HepG2 (cell line): ENCODE data around the gene TCF3. TPM values are rescaled to one million over a fixed set of nuclear protein-coding genes. Genes with fewer than 3 reads are reported as not detected.

Experiments used
- ATAC-seq: fragments of 200-7000 bp; cut with Tn5 transposase; 3 replicates; pipeline ENCODE4 v1.9.1; 2020; ENCODE audit warnings: mild to moderate bottlenecking, moderate library complexity
- BruUV-seq: library from RNA; stranded (reverse); fragments of 400-500 nt; replicated peaks from 2 replicates; lab custom pipeline; 2021; lab: Mats Ljungman, UMichigan
- CTCF ChIA-PET: fragments of 300-600 bp; formaldehyde crosslinking; extraction: SDS; loops from one replicate; lab custom pipeline; 2021; ENCODE audit warnings: low total read pairs, inconsistent platforms, low intra/inter-chr PET ratio; lab: Yijun Ruan, JAX
- POLR2A ChIA-PET: fragments of 350-600 bp; sonication (Branson Sonifier 250); formaldehyde crosslinking; loops from one replicate; lab custom pipeline; 2020; ENCODE audit warnings: antibody characterized with exemption, inconsistent platforms; lab: Yijun Ruan, JAX
- DNase-seq: peaks from one replicate; pipeline ENCODE4 v3.0.0-alpha.2; 2015; ENCODE audit warnings: low spot score
- FAIRE-seq: peaks from 3 replicates; lab custom pipeline; 2011; peaks lifted over from hg19 to GRCh38; lab: Jason Lieb, UNC
- H2AFZ ChIP-seq: one replicate; pipeline ENCODE4 v1.6.1; 2011; ENCODE audit warnings: low read length, inconsistent platforms
- H3K27ac ChIP-seq: fragments of 300-600 bp; 3 replicates; pipeline ENCODE4 v1.8.0; 2011; ENCODE audit warnings: mixed run types, mild to moderate bottlenecking, mixed read lengths, low read length, inconsistent platforms; ENCODE audit not compliant: insufficient read depth; ENCODE audit errors: extremely low read length
- H3K27me3 ChIP-seq, 2 experiments: fragments of 200-600 bp in 1 of 2; 2 replicates in 1 of 2; 3 replicates in 1 of 2; pipeline versions ENCODE4 v1.6.0 to v1.8.0; 2011; ENCODE audit warnings: low read length in 2 of 2, mild to moderate bottlenecking in 2 of 2, moderate library complexity in 2 of 2, inconsistent platforms in 1 of 2; ENCODE audit not compliant: insufficient read depth in 2 of 2, control insufficient read depth in 1 of 2
- H3K36me3 ChIP-seq, 2 experiments: fragments of 200-600 bp in 1 of 2; replicated peaks in 1 of 2; 2 replicates in 1 of 2; 3 replicates in 1 of 2; pipeline versions ENCODE4 v1.5.1 to v1.8.0; 2011; ENCODE audit warnings: low read length in 2 of 2, inconsistent platforms in 1 of 2; ENCODE audit not compliant: insufficient read depth in 2 of 2, control insufficient read depth in 1 of 2
- H3K4me1 ChIP-seq: 2 replicates; pipeline ENCODE4 v1.5.1; 2012; ENCODE audit warnings: low read length, inconsistent platforms; ENCODE audit not compliant: insufficient read depth
- H3K4me2 ChIP-seq: 2 replicates; pipeline ENCODE4 v1.6.0; 2011; ENCODE audit warnings: low read depth, low read length, inconsistent platforms
- H3K4me3 ChIP-seq, 3 experiments: fragments of 200-600 bp in 1 of 3; sonication (generic), shearing (Covaris generic) in 1 of 3; replicated peaks in 1 of 3; 2 replicates each; pipeline ENCODE4 v1.5.1; 2011 to 2016; ENCODE audit warnings: low read length in 3 of 3, inconsistent platforms in 2 of 3, low read depth in 2 of 3, mild to moderate bottlenecking in 2 of 3, control low read depth in 1 of 3, mixed read lengths in 1 of 3; ENCODE audit not compliant: insufficient read depth in 1 of 3
- H3K79me2 ChIP-seq: one replicate; pipeline ENCODE4 v1.6.1; 2011; ENCODE audit warnings: low read length, inconsistent platforms; ENCODE audit not compliant: insufficient read depth
- H3K9ac ChIP-seq: 2 replicates; pipeline ENCODE4 v1.6.0; 2011; ENCODE audit warnings: mild to moderate bottlenecking, low read depth, low read length, inconsistent platforms; ENCODE audit not compliant: insufficient read depth
- H3K9me3 ChIP-seq: 2 replicates; pipeline ENCODE4 v1.5.1; 2012; ENCODE audit warnings: mild to moderate bottlenecking, low read length
- H4K20me1 ChIP-seq: 2 replicates; pipeline ENCODE4 v1.6.0; 2011; ENCODE audit warnings: inconsistent platforms, mild to moderate bottlenecking, low read length, moderate library complexity; ENCODE audit not compliant: insufficient read depth
- ATF7-NPFF ChIP-seq: sonication (generic); formaldehyde crosslinking; IDR thresholded peaks from 2 replicates; pipeline ENCODE4 v1.8.1; 2023; ENCODE audit warnings: mild to moderate bottlenecking, low read depth, missing genetic modification reagents, moderate library complexity
- BCLAF1 ChIP-seq: fragments of 450-650 bp; IDR thresholded peaks from 2 replicates; pipeline ENCODE4 v1.6.1; 2017; ENCODE audit warnings: mild to moderate bottlenecking
- CEBPG ChIP-seq: IDR thresholded peaks from 2 replicates; pipeline ENCODE4 v1.6.1; 2016
- HHEX ChIP-seq: IDR thresholded peaks from 2 replicates; pipeline ENCODE4 v1.6.1; 2016; ENCODE audit warnings: control low read depth
- MBD4 ChIP-seq: IDR thresholded peaks from 2 replicates; pipeline ENCODE4 v1.6.1; 2012; ENCODE audit warnings: low read length, inconsistent platforms, borderline replicate concordance
- ONECUT2 ChIP-seq: sonication (generic); formaldehyde crosslinking; IDR thresholded peaks from 2 replicates; pipeline ENCODE4 v1.4.0; 2020; ENCODE audit warnings: missing genetic modification reagents
- PRMT3 ChIP-seq: sonication (generic); formaldehyde crosslinking; IDR thresholded peaks from 2 replicates; pipeline ENCODE4 v1.8.1; 2022; ENCODE audit warnings: low read depth, mild to moderate bottlenecking, moderate library complexity, missing genetic modification reagents, borderline replicate concordance
- PRPF4 ChIP-seq: fragments of 200-400 bp; formaldehyde crosslinking; IDR thresholded peaks from 2 replicates; pipeline ENCODE4 v1.6.1; 2016; ENCODE audit warnings: low read length, low read depth; ENCODE audit not compliant: poor library complexity, severe bottlenecking
- RBM22 ChIP-seq: fragments of 200-400 bp; formaldehyde crosslinking; optimal IDR thresholded peaks from 2 replicates; pipeline ENCODE3; 2017; ENCODE audit warnings: mild to moderate bottlenecking, low read length, moderate library complexity
- SIX1 ChIP-seq: sonication (generic); formaldehyde crosslinking; IDR thresholded peaks from 2 replicates; pipeline ENCODE4 v1.4.0; 2020; ENCODE audit warnings: missing genetic modification reagents, borderline replicate concordance
- SIX4 ChIP-seq: sonication (generic); formaldehyde crosslinking; IDR thresholded peaks from 2 replicates; pipeline ENCODE4 v1.4.0; 2020; ENCODE audit warnings: missing genetic modification reagents
- ZNF496 ChIP-seq: sonication (generic); formaldehyde crosslinking; IDR thresholded peaks from 2 replicates; pipeline ENCODE4 v1.8.1; 2023; ENCODE audit warnings: mild to moderate bottlenecking, moderate library complexity, missing genetic modification reagents; ENCODE audit not compliant: insufficient replicate concordance
- WGBS: methylation state at CpG from one replicate; pipeline ENCODE4 v1.1.6; 2017; ENCODE audit warnings: low lambda C conversion rate; 5-methylcytosine and 5-hydroxymethylcytosine counted together
- in situ Hi-C: cut with HindIII; loops from 2 replicates; pipeline ENCODE4 v1.10.0; 2017; ENCODE audit warnings: low pct_unique_long_range_greater_than_20kb; ENCODE audit not compliant: extremely low pct_ligation_motif_present
- intact Hi-C: fragments of 100-400 bp; cut with micrococcal nuclease; formaldehyde crosslinking; loops from one replicate; pipeline ENCODE4 v1.10.0; 2022; ENCODE audit not compliant: unreplicated experiment
- polyA plus RNA-seq, 8 experiments: library from polyadenylated mRNA; depleted of rRNA in 3 of 8; stranded (reverse) in 7 of 8; unstranded in 1 of 8; fragments of >200 nt; fragmentation: Illumina TruSeq in 4 of 8; extraction: Trizol in 4 of 8; gene quantifications; 2 replicates each; pipeline versions ENCODE4 v1.2.1 to v1.2.3, GENCODE V29; 2011 to 2016; ENCODE audit warnings: low read depth in 4 of 8, missing spikeins in 1 of 8, mixed read lengths in 1 of 8; ENCODE audit not compliant: insufficient read depth in 1 of 8
- total RNA-seq, 5 experiments: library from RNA; depleted of rRNA; stranded (reverse); fragments of >200 nt; fragmentation: Illumina TruSeq; extraction: Trizol; gene quantifications; 2 replicates each; pipeline ENCODE4 v1.2.3, GENCODE V29; 2016; ENCODE audit warnings: low read depth in 1 of 5
- TF ChIP-seq, protein P1 (sequence below): IDR thresholded peaks from 2 replicates; pipeline ENCODE4 v1.6.1; 2016; ENCODE audit warnings: low read depth
- TF ChIP-seq, protein P2 (sequence below): sonication (generic); formaldehyde crosslinking; IDR thresholded peaks from 2 replicates; pipeline ENCODE4 v1.5.0; 2020; ENCODE audit warnings: missing genetic modification reagents
- TF ChIP-seq, protein P3 (sequence below): sonication (generic); formaldehyde crosslinking; IDR thresholded peaks from 2 replicates; pipeline ENCODE4 v1.5.1; 2020; ENCODE audit warnings: mild to moderate bottlenecking, missing genetic modification reagents, moderate library complexity

TCF3 gene
- total and polyA plus RNA-seq, 2 of the 13 experiments (the other 11 are each of a cell fraction or from before 2014, with no cell fraction given) = 51.4 to 53.2 TPM

DNA sequence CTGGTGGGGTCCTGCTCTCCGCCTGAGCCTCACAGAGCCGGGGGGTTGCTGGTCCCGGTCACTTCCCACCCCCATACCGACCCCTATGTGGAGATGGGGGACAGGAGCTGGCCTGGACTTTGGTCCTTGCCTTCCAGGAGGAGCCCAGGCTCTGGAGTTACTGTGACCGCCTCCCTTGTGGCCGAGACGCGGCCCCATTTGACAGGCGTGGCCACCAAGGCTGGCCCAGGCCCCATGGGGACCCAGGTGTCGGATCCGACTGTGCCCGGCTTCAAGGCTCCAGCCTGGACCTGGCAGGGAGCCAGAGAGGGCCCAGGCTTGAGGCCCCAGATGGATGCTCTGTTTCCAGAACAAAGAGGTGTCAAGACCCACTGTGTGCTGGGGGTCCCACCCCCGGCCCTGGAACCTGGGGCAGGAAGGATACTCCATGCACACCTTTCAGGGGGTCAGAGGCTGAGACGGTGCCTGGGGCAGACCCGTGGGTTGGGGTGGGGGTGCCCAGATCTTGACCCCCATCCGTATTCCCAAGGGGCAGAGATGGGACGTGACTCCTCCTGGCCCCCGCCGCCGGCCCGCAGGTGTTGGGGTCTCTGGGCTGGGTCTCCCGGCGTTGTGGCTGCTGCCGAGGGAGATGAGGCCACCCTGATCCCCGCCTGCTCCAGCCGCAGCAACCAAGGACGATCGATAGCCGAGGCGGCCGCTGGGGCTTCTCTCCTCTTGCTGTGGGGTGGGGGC is 47.8 kb upstream of the TCF3 start:
- Histone ChIP-seq H3K4me1 (peaks cover 15% of the 10 kb centered on the region), H3K27ac (no peak overlapping the region), H3K4me3 (no peak overlapping the region), H3K4me2 (peak overlapping the region; percentile 47), H3K9ac (no peak overlapping the region), H3K27me3 (peaks cover 6 to 48% of the 10 kb centered on the region in 2 experiments), H4K20me1 (no peaks in the 10 kb centered on the region), H3K79me2 (no peaks in the 10 kb centered on the region), H2AFZ (no peak overlapping the region), H3K9me3 (no peaks in the 10 kb centered on the region), H3K36me3 (no peaks in the 10 kb centered on the region)
- in situ Hi-C loops (no loop called here), intact Hi-C loops (no loop called here)
- peak; percentile 79 for ATAC-seq
- FAIRE-seq = no peak
- CTCF ChIA-PET = no interaction called here
- BruUV-seq = no TSS peak
- POLR2A ChIA-PET = no interaction called here
- WGBS = 16% methylated on average over 8 of the region's 31 CpGs
- no peak for DNase-seq
- TF ChIP-seq MBD4 (no peak), BCLAF1 (no peak), ZNF496 (CRISPR knock-in tag) (no peak), HHEX (CRISPR knock-in tag) (no peak), ATF7-NPFF (CRISPR knock-in tag) (no peak), SIX1 (CRISPR knock-in tag) (no peak), ONECUT2 (CRISPR knock-in tag) (peak; percentile 82), PRPF4 (no peak), RBM22 (no peak), PRMT3 (no peak), SIX4 (CRISPR knock-in tag) (no peak), CEBPG (CRISPR knock-in tag) (no peak)
- TF ChIP-seq, protein P1, sequence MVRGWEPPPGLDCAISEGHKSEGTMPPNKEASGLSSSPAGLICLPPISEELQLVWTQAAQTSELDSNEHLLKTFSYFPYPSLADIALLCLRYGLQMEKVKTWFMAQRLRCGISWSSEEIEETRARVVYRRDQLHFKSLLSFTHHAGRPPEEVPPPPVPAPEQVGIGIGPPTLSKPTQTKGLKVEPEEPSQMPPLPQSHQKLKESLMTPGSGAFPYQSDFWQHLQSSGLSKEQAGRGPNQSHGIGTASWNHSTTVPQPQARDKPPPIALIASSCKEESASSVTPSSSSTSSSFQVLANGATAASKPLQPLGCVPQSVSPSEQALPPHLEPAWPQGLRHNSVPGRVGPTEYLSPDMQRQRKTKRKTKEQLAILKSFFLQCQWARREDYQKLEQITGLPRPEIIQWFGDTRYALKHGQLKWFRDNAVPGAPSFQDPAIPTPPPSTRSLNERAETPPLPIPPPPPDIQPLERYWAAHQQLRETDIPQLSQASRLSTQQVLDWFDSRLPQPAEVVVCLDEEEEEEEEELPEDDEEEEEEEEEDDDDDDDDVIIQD = no peak
- TF ChIP-seq, protein P2, sequence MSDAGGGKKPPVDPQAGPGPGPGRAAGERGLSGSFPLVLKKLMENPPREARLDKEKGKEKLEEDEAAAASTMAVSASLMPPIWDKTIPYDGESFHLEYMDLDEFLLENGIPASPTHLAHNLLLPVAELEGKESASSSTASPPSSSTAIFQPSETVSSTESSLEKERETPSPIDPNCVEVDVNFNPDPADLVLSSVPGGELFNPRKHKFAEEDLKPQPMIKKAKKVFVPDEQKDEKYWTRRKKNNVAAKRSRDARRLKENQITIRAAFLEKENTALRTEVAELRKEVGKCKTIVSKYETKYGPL (CRISPR knock-in tag) = no peak
- TF ChIP-seq, protein P3, sequence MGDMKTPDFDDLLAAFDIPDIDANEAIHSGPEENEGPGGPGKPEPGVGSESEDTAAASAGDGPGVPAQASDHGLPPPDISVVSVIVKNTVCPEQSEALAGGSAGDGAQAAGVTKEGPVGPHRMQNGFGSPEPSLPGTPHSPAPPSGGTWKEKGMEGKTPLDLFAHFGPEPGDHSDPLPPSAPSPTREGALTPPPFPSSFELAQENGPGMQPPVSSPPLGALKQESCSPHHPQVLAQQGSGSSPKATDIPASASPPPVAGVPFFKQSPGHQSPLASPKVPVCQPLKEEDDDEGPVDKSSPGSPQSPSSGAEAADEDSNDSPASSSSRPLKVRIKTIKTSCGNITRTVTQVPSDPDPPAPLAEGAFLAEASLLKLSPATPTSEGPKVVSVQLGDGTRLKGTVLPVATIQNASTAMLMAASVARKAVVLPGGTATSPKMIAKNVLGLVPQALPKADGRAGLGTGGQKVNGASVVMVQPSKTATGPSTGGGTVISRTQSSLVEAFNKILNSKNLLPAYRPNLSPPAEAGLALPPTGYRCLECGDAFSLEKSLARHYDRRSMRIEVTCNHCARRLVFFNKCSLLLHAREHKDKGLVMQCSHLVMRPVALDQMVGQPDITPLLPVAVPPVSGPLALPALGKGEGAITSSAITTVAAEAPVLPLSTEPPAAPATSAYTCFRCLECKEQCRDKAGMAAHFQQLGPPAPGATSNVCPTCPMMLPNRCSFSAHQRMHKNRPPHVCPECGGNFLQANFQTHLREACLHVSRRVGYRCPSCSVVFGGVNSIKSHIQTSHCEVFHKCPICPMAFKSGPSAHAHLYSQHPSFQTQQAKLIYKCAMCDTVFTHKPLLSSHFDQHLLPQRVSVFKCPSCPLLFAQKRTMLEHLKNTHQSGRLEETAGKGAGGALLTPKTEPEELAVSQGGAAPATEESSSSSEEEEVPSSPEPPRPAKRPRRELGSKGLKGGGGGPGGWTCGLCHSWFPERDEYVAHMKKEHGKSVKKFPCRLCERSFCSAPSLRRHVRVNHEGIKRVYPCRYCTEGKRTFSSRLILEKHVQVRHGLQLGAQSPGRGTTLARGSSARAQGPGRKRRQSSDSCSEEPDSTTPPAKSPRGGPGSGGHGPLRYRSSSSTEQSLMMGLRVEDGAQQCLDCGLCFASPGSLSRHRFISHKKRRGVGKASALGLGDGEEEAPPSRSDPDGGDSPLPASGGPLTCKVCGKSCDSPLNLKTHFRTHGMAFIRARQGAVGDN (CRISPR knock-in tag) = peak; percentile 9; the same call in 1 of the 2 replicates
